HUES6 (cell line): ENCODE data around the gene MRPL20.
A peak's percentile ranks its signal among the peaks of the same experiment; 100 is the strongest.
"Not testable (repeated sequence)": the region's sequence is repeated elsewhere in the genome, so short reads cannot be mapped to it uniquely, and the experiment has no call there.

Experiments used
- H3K27ac ChIP-seq: 2 replicates; pipeline ENCODE4 v1.7.0; 2013; ENCODE audit warnings: low read depth, mild to moderate bottlenecking, low read length, inconsistent platforms
- H3K27me3 ChIP-seq: 2 replicates; pipeline ENCODE4 v1.6.1; 2013; ENCODE audit warnings: low read length; ENCODE audit not compliant: control insufficient read depth, insufficient read depth
- H3K36me3 ChIP-seq: 2 replicates; pipeline ENCODE4 v1.6.1; 2013; ENCODE audit warnings: low read length; ENCODE audit not compliant: control insufficient read depth, insufficient read depth
- H3K4me1 ChIP-seq: 2 replicates; pipeline ENCODE4 v1.6.1; 2013; ENCODE audit warnings: low read length; ENCODE audit not compliant: control insufficient read depth, insufficient read depth
- H3K4me3 ChIP-seq: 2 replicates; pipeline ENCODE4 v1.5.1; 2013; ENCODE audit warnings: low read depth, low read length
- H3K9ac ChIP-seq: one replicate; pipeline ENCODE4 v1.6.1; 2013; ENCODE audit warnings: mild to moderate bottlenecking, low read length
- H3K9me3 ChIP-seq: 2 replicates; pipeline ENCODE4 v1.6.1; 2013; ENCODE audit warnings: low read depth, low read length; ENCODE audit not compliant: control insufficient read depth, insufficient read depth

Gene MRPL20

GRCh38 chr1:1446631-1447030 is 39.5 kb upstream of the MRPL20 start:
- not testable (repeated sequence) for H3K4me3 ChIP-seq, H3K27me3 ChIP-seq, H3K9ac ChIP-seq, H3K4me1 ChIP-seq, H3K27ac ChIP-seq, H3K36me3 ChIP-seq, H3K9me3 ChIP-seq

- H3K36me3 ChIP-seq, result no peaks in the 10 kb centered on the region; the same call in 1 of the 2 replicates
- H3K27ac ChIP-seq, result no peak overlapping the region
- no peak overlapping the region for H3K4me3 ChIP-seq
- no peaks in the 10 kb centered on the region for H3K9me3 ChIP-seq
- no peak overlapping the region for H3K9ac ChIP-seq
- no peaks in the 10 kb centered on the region for H3K27me3 ChIP-seq
- peaks cover 12% of the 10 kb centered on the region; the same call in 1 of the 2 replicates for H3K4me1 ChIP-seq
Measured at GRCh38 chr1:1442069-1442770, 35.1 kb upstream of the MRPL20 start.

- no peak overlapping the region for H3K27ac ChIP-seq
- H3K36me3 ChIP-seq, result no peaks in the 10 kb centered on the region; the same call in 1 of the 2 replicates
- H3K27me3 ChIP-seq, result peaks cover 4% of the 10 kb centered on the region; the same call in 1 of the 2 replicates
- no peaks in the 10 kb centered on the region for H3K9me3 ChIP-seq
- no peak overlapping the region for H3K4me3 ChIP-seq
- no peak overlapping the region for H3K9ac ChIP-seq
- H3K4me1 ChIP-seq, result peaks cover 17% of the 10 kb centered on the region; the same call in 1 of the 2 replicates
Measured at GRCh38 chr1:1441002-1441888, 34.2 kb upstream of the MRPL20 start.

- Histone ChIP-seq H3K9me3 (no peaks in the 10 kb centered on the region), H3K27ac (no peak overlapping the region), H3K4me1 (peaks cover 19% of the 10 kb centered on the region; the same call in 1 of the 2 replicates), H3K36me3 (no peaks in the 10 kb centered on the region; the same call in 1 of the 2 replicates), H3K9ac (no peak overlapping the region), H3K27me3 (peaks cover 7% of the 10 kb centered on the region; the same call in 1 of the 2 replicates), H3K4me3 (no peak overlapping the region)
Measured at GRCh38 chr1:1440262-1441001, 33.3 kb upstream of the MRPL20 start.

- Histone ChIP-seq H3K4me3 (no peak overlapping the region), H3K4me1 (peaks cover 25% of the 10 kb centered on the region), H3K27me3 (peaks cover 7% of the 10 kb centered on the region; the same call in 1 of the 2 replicates), H3K36me3 (no peaks in the 10 kb centered on the region; the same call in 1 of the 2 replicates), H3K9ac (no peak overlapping the region), H3K9me3 (no peaks in the 10 kb centered on the region), H3K27ac (no peak overlapping the region)
Measured at GRCh38 chr1:1439546-1440261, 32.6 kb upstream of the MRPL20 start.

- no peaks in the 10 kb centered on the region; the same call in 1 of the 2 replicates for H3K36me3 ChIP-seq
- H3K9ac ChIP-seq, result no peak overlapping the region
- no peak overlapping the region for H3K4me3 ChIP-seq
- peaks cover 7% of the 10 kb centered on the region; the same call in 1 of the 2 replicates for H3K27me3 ChIP-seq
- H3K4me1 ChIP-seq, result peaks cover 33% of the 10 kb centered on the region
- H3K9me3 ChIP-seq, result no peaks in the 10 kb centered on the region
- no peak overlapping the region for H3K27ac ChIP-seq
Measured at GRCh38 chr1:1438531-1439381, 31.7 kb upstream of the MRPL20 start.

- Histone ChIP-seq H3K4me3 (no peak overlapping the region), H3K27ac (no peak overlapping the region)
Measured at GRCh38 chr1:1437904-1438376, 30.8 kb upstream of the MRPL20 start.

GRCh38 chr1:1437033-1437903 is 30.2 kb upstream of the MRPL20 start:
- no peaks in the 10 kb centered on the region for H3K9me3 ChIP-seq
- H3K4me1 ChIP-seq, result peaks cover 48% of the 10 kb centered on the region
- no peak overlapping the region for H3K9ac ChIP-seq
- no peaks in the 10 kb centered on the region; the same call in 1 of the 2 replicates for H3K36me3 ChIP-seq
- no peak overlapping the region for H3K27ac ChIP-seq
- peaks cover 7% of the 10 kb centered on the region; the same call in 1 of the 2 replicates for H3K27me3 ChIP-seq
- H3K4me3 ChIP-seq, result no peak overlapping the region

More at GRCh38 chr1:1437904-1438376, 30.8 kb upstream of the MRPL20 start:
- Histone ChIP-seq H3K27me3 (peaks cover 7% of the 10 kb centered on the region; the same call in 1 of the 2 replicates), H3K36me3 (no peaks in the 10 kb centered on the region; the same call in 1 of the 2 replicates), H3K9ac (no peak overlapping the region), H3K9me3 (no peaks in the 10 kb centered on the region), H3K4me1 (peaks cover 41% of the 10 kb centered on the region)

- Histone ChIP-seq H3K27me3 (peaks cover 7% of the 10 kb centered on the region; the same call in 1 of the 2 replicates), H3K27ac (no peak overlapping the region), H3K9ac (peak overlapping the region; percentile 64), H3K4me3 (peak overlapping the region; percentile 62), H3K9me3 (no peaks in the 10 kb centered on the region), H3K4me1 (peaks cover 54% of the 10 kb centered on the region), H3K36me3 (no peaks in the 10 kb centered on the region; the same call in 1 of the 2 replicates)
Measured at GRCh38 chr1:1436630-1437032, 29.5 kb upstream of the MRPL20 start.
